COLO668 (cell line): ENCODE results near the gene PTPN1.
A peak's percentile ranks its signal among the peaks of the same experiment; 100 is the strongest.
"Not testable (repeated sequence)": the region's sequence is repeated elsewhere in the genome, so short reads cannot be mapped to it uniquely, and the experiment has no call there.

ENCODE experiments used
- DNase-seq: peaks from one replicate; lab custom pipeline; 2025; ENCODE audit not compliant: unreplicated experiment; lab: John Stamatoyannopoulos, UW

PTPN1 gene

GRCh38 chr20:50527068-50527605 lies 17.0 kb downstream of the PTPN1 start:
- DNase-seq, result no peak

DNA sequence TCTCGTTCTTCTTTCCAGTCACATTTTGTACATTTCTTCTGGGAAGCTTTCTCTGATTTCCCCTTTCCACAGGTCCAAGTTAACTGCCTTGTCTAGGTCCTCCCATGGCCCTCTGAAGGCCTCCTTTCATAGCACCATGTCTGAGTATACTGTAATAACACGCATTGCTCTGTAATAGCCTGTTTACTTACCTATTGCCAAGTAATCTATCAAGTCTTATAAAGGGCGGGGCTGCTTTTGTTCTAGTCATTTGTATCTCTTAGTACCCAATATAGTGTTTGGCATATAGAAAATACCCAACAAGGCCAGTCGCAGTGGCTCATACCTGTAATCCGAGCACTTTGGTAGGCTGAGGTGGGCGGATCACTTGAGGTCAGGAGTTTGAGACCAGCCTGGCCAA lies 17.9 kb downstream of the PTPN1 start:
- no peak for DNase-seq

DNA sequence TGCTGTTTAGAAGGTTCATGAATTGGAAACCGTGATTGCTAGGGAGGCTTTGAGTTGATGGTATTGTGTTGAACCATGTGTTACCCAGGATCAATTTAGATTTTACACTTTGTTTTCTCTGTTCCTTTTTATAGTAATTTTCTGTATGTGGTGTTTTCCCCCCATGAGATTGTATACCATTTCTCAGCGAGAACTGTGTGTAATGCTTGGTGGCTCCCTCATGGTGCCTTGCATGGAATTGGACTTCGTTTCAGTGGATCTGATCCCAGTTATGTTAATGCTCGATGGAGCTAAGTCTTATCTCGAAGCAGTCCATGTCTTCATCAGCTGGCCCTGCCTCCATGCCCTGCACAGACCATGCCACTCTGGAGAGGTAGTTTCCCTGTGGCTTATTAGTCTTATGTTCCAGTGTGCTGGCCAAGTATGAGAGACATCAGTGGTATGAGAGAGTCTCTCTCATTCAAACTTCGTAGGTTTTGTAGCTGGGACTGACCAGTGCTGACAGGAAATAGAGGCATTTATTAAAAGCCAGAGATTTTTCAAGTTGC lies 18.7 kb downstream of the PTPN1 start:
- DNase-seq, result no peak

DNA sequence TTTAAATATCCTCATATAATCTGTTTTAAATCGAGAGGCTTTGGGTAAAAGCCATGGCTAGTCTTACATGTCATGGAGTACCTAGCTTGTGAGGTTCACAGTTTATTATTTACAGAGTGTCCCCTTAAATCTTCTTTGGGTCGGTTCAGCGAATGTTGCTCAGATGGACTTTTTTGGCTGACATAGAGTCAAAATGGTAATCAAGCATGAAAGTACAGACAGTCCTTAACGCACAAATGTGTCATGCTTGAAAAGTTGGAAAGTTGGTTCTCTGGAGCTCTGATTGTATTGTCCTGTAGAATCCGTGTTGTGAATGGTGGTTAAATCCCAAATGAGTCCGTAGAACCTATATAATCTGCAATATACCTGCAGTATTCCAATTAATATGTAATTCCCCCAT lies 22.0 kb downstream of the PTPN1 start:
- DNase-seq, result no peak

DNA sequence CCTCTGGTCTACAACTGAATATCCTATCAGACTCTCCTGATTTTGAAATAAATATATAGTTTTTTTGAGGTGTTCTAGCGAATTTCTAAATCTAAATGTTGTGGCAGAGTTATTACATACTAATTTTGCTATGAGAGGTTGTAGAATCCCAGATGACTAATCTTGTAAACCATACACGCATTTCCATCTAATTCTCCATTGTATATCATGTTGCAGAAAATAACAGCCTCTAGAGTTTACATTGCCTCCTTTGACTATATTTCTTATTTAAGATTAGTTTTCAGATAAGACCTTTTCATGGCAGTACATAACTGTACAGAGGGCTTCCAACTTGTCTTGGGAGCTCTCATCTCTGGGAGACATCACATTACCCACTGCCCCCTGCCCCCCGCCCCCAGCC lies 22.9 kb downstream of the PTPN1 start:
- DNase-seq, result no peak

- DNase-seq, result no peak
Observed at GRCh38 chr20:50533464-50533863, 23.3 kb downstream of the PTPN1 start.

GRCh38 chr20:50534567-50534966 lies 24.4 kb downstream of the PTPN1 start:
- DNase-seq, result no peak

- DNase-seq, result no peak
Observed at GRCh38 chr20:50535162-50535561, 25.0 kb downstream of the PTPN1 start.

DNA sequence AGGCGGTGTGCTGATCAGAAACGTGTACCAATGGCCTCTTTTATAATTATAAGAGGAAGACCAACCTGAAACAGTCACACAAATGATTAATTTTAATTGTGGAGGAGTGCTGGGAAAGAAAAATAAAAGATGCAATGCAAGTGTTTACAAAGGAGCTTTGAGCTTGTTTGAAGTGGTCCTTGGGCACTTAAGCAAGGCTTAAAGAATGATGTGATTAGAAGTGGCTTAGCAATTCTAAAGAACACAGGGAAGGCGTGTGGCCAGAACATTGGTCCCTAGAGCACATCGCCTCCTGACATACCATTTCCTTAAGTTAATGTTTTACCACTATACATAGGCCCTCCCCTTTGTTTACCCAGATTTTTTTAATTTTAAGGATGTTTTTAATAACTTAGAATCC lies 26.1 kb downstream of the PTPN1 start:
- no peak for DNase-seq

GRCh38 chr20:50537546-50538201 lies 27.5 kb downstream of the PTPN1 start:
- DNase-seq, result no peak

- no peak for DNase-seq
Observed at GRCh38 chr20:50538276-50538675, 28.1 kb downstream of the PTPN1 start.

DNA sequence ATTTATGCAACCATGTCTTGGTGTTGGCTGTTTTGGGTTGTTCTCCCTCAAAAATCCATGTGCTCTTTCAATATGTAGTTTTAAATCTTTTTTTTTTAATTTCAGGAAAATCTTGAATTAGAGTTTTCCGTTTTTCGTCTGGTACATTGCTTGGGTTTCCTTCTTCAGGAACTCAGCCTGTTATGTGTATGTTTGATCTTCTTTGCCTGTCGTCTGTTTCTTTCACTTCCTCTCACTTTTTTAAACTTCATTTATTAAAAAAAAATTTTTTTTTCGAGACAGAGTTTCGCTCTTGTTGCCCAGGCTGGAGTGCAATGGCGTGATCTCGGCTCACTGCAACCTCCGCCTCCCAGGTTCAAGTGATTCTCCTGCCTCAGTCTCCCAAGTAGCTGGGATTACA lies 29.6 kb downstream of the PTPN1 start:
- DNase-seq, result not testable (repeated sequence)

- no peak for DNase-seq
Observed at GRCh38 chr20:50540620-50541605, 30.7 kb downstream of the PTPN1 start.

GRCh38 chr20:50541606-50542041 lies 31.4 kb downstream of the PTPN1 start:
- DNase-seq, result no peak

- no peak for DNase-seq
Observed at GRCh38 chr20:50543326-50543725, 33.1 kb downstream of the PTPN1 start.

DNA sequence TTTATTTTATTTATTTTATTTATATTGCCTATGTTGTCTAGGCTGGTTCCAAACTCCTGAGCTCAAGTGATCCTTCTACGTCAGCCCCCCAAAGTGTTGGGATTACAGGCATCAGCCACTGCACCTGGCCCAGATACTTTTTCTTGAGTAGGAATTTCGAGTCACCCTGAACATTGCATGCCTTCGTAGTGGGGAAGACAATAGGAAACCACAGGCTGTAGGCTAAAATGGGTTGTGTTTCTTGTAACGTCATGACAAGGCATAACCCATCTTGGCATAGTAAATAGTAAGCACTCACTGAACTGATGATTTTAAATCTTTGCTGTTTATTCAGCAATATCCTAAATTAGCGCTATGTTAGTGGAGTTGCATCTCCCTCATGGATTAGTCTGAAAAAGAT lies 34.9 kb downstream of the PTPN1 start:
- DNase-seq, result no peak

GRCh38 chr20:50546729-50547314 lies 36.6 kb downstream of the PTPN1 start:
- no peak for DNase-seq

- no peak for DNase-seq
Observed at GRCh38 chr20:50547964-50548363, 37.8 kb downstream of the PTPN1 start.

DNA sequence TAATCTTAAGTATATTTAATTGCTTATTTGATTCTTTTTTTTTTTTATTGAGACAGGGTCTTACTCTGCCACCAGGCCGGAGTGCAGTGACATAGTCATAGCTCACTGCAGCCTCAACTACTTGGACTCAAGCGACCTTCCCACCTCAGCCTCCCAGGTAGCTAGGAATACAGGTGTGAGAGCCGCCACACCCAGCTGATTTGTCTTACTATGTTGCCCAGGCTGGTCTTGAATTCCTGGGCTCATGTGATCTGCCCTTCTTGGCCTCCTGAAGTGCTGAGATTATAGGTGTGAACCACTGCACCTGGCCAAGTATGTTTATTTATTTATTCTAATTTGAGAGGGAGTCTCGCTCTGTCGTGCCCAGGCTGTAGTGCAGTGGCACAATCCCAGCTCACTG lies 38.2 kb downstream of the PTPN1 start:
- DNase-seq, result no peak

GRCh38 chr20:50550531-50550930 lies 40.3 kb downstream of the PTPN1 start:
- no peak for DNase-seq

DNA sequence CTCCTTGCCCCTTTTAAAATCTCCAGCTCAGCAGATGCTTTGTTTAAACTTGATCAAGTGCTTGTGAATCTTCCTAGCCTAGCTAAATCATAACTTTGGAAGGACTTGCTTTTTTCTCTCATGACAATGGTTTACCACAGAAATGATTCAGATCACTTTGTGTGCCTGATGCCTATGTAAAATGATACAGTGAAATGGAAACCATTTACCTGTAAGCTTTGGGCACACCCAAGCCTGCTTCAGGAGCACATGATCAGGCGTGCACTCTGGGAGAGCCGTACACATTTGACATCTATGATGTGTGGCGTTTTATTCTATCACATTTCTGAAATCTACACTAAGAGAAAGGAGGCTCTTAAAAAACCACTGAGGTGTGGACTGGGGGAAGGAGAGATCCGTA lies 41.1 kb downstream of the PTPN1 start:
- DNase-seq, result peak; percentile 56
